Neutrophil (primary cell): ENCODE data around the gene NEUROG1.

Experiments
- H3K27ac ChIP-seq: fragments of 200-600 bp; sonication (generic); 2 replicates; pipeline ENCODE4 v1.5.1; 2016; ENCODE audit warnings: mild to moderate bottlenecking, moderate library complexity
- H3K27me3 ChIP-seq: fragments of 200-600 bp; sonication (generic); 2 replicates; pipeline ENCODE4 v1.6.0; 2016; ENCODE audit warnings: mild to moderate bottlenecking
- H3K36me3 ChIP-seq: fragments of 200-600 bp; sonication (generic); 2 replicates; pipeline ENCODE4 v1.5.1; 2017
- H3K4me1 ChIP-seq, 2 experiments: fragments of 200-600 bp in 1 of 2; sonication (generic) in 1 of 2; 1 replicate in 1 of 2; 2 replicates in 1 of 2; pipeline versions ENCODE4 v1.5.1 to v1.6.1; 2013 to 2016; ENCODE audit warnings: low read depth in 1 of 2, low read length in 1 of 2, mild to moderate bottlenecking in 1 of 2, moderate library complexity in 1 of 2; ENCODE audit not compliant: control insufficient read depth in 1 of 2, insufficient read depth in 1 of 2
- H3K4me3 ChIP-seq, 2 experiments: fragments of 200-600 bp in 1 of 2; sonication (generic) in 1 of 2; 1 replicate in 1 of 2; 2 replicates in 1 of 2; pipeline ENCODE4 v1.5.1; 2013 to 2016; ENCODE audit warnings: low read depth in 1 of 2, low read length in 1 of 2, mild to moderate bottlenecking in 1 of 2, moderate library complexity in 1 of 2
- H3K9me3 ChIP-seq: fragments of 200-600 bp; sonication (generic); 2 replicates; pipeline ENCODE4 v1.5.1; 2016
- CTCF ChIP-seq: fragments of 200-600 bp; sonication (generic); IDR thresholded peaks from 2 replicates; pipeline ENCODE4 v1.5.1; 2016; ENCODE audit warnings: antibody characterized with exemption

NEUROG1 gene

GRCh38 chr5:135555530-135555929 lies 19.8 kb upstream of the NEUROG1 start:
- no peak for TF ChIP-seq CTCF

GRCh38 chr5:135553688-135554462 lies 18.1 kb upstream of the NEUROG1 start:
- H3K4me3 ChIP-seq: no peak overlapping the region
- H3K27me3 ChIP-seq: peaks cover 97% of the 10 kb centered on the region
- no peak overlapping the region for H3K27ac ChIP-seq
- no peaks in the 10 kb centered on the region for H3K9me3 ChIP-seq
- H3K36me3 ChIP-seq: no peaks in the 10 kb centered on the region
- TF ChIP-seq CTCF: no peak
- no peaks in the 10 kb centered on the region for H3K4me1 ChIP-seq

More at GRCh38 chr5:135555530-135555929, 19.8 kb upstream of the NEUROG1 start:
- no peak overlapping the region for H3K27ac ChIP-seq
- H3K4me1 ChIP-seq: no peaks in the 10 kb centered on the region
- H3K27me3 ChIP-seq: peaks cover 97% of the 10 kb centered on the region
- no peaks in the 10 kb centered on the region for H3K36me3 ChIP-seq
- no peaks in the 10 kb centered on the region for H3K9me3 ChIP-seq
- H3K4me3 ChIP-seq: no peak overlapping the region

GRCh38 chr5:135551593-135552447 lies 16.1 kb upstream of the NEUROG1 start:
- no peaks in the 10 kb centered on the region for H3K4me1 ChIP-seq
- no peak overlapping the region for H3K27ac ChIP-seq
- H3K9me3 ChIP-seq: no peaks in the 10 kb centered on the region
- TF ChIP-seq CTCF: peak; percentile 36
- H3K4me3 ChIP-seq: no peak overlapping the region
- no peaks in the 10 kb centered on the region for H3K36me3 ChIP-seq
- H3K27me3 ChIP-seq: peaks cover 100% of the 10 kb centered on the region

GRCh38 chr5:135549413-135549812 lies 13.6 kb upstream of the NEUROG1 start:
- no peak overlapping the region for H3K4me3 ChIP-seq
- peaks cover 2 to 5% of the 10 kb centered on the region in 2 experiments for H3K4me1 ChIP-seq
- no peak for TF ChIP-seq CTCF
- no peaks in the 10 kb centered on the region for H3K36me3 ChIP-seq
- no peaks in the 10 kb centered on the region for H3K9me3 ChIP-seq
- H3K27ac ChIP-seq: no peak overlapping the region
- peaks cover 100% of the 10 kb centered on the region for H3K27me3 ChIP-seq

GRCh38 chr5:135547590-135548254 lies 12.0 kb upstream of the NEUROG1 start:
- H3K27me3 ChIP-seq: peaks cover 100% of the 10 kb centered on the region
- no peak for TF ChIP-seq CTCF
- H3K4me1 ChIP-seq: peaks cover 14 to 15% of the 10 kb centered on the region in 2 experiments
- H3K36me3 ChIP-seq: no peaks in the 10 kb centered on the region
- no peak overlapping the region for H3K27ac ChIP-seq
- no peaks in the 10 kb centered on the region for H3K9me3 ChIP-seq
- H3K4me3 ChIP-seq: no peak overlapping the region
